T47D (cell line): ENCODE measurements around the gene LAMC2.
A peak's percentile ranks its signal among the peaks of the same experiment; 100 is the strongest.

ENCODE experiments used
- DNase-seq, 2 experiments: peaks; one replicate each; pipeline versions ENCODE4 v3.0.0 to v3.0.0-alpha.2; 2011 to 2012; ENCODE audit warnings: low read depth in 1 of 2, low spot score in 1 of 2
- JUND ChIP-seq: IDR thresholded peaks from 2 replicates; pipeline ENCODE4 v1.6.1; 2012; ENCODE audit warnings: low read depth
- in situ Hi-C: cut with HindIII; loops from 2 replicates; pipeline ENCODE4 v1.10.0; 2016; ENCODE audit warnings: low sequenced_read_pairs, low pct_unique_long_range_greater_than_20kb

LAMC2 gene

DNA sequence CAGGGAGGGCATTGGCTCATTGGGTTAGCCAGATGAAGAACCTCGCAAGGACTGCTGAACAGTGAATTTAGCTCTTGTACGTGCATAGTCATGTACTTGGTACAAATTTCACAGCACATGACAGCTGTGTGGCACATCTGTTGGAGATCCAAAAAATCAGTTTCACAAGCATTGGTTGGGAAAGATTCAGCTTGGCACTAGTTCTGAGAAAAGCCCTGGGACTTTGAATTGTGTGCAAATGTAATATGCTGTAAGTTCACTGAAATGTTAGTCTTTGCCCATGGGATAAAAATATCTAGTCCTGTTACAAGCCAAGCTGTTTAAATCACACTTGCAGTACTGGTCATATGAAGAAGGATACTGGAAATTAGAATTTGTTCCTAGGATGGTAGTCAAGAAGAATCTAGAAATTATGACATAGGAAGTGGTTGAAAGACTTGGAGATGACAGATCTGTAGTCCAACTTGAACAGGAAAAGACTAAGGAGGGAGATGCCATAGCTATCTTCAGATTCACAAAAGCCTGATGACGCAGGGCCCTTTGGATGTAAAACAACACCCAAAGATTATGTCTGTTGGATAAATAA is 19.2 kb downstream of the LAMC2 start:
- no peak for DNase-seq
- in situ Hi-C loops, result no loop called here

DNA sequence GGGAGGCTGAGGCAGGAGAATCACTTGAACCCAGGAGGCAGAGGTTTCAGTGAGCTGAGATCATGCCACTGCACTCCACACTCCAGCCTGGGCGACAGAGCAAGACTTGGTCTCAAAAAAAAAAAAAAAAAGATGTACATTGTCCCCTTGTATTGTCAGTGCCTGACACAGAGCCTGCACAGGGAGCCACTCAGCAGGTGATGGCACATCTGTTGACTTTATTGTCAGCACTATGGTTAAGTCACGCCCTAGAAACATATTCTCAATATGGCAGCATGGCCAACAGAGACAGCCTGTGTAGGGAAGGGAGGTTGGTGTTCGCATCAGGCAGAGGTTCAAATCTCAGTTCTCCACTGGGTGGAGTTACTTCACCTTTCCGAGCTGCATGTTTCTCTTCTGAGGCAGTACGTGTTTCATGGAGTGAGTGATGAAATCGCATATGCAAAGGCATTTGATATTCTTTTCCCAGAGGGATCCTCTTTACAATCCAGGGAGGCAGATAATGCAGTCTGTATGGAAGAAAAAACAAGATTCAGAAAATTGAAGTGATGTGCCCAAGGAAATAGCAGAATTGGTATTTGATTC is 20.6 kb downstream of the LAMC2 start:
- no peak for DNase-seq
- no peak for TF ChIP-seq JUND
- in situ Hi-C loops, result no loop called here

More for the DNA sequence above, 19.2 kb downstream of the LAMC2 start:
- no peak for TF ChIP-seq JUND

DNA sequence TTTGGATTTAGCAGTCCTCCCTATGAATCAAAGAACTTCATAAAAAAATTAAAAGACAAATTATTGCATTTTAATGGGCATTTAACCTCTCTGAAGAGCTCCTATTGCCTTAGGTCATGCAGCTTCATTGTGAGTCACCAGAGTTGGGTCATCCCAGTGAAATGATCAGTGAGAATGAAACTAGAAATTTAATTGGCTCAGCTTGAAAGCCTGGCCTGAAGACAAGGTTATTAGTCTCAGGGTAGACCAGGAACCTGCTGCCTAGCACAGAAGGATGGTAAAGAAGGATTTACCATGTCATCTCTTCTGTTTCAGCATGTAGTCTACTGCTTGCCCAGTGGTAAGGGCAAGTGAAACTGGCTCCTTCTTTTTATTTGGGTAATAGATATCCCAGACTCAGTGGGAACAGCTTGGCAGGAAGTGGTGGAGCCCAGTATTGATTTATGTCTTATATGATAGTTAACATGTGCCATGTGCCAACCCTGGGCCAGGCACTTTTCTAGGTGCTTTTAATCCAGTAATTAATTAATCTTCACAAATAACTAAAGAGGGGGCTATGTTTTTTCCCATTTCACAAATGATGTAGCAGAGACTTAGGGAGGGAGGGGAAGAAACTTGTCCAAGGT is 23.6 kb downstream of the LAMC2 start:
- peak in 1 of 2 experiments; percentile 65 for DNase-seq
- no peak for TF ChIP-seq JUND
- in situ Hi-C loops, result no loop called here

DNA sequence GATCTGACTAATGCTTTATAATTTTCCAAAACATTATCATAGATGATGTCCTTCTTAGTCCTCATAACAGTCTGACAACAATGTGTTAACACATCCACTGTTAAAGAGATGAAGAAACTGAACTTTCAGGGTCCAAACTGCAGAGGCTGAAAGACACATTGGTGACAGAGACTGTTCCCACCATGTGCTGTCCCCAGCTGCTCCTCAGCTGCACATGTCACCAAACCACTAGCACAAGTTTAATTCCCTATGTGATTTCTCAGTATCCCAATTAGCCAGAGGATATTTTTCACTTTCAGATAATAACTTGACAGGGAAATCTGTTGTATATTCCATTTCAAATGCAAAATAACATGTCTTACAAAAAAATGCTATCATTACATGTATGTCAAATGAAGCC is 24.6 kb downstream of the LAMC2 start:
- no peak for DNase-seq
- TF ChIP-seq JUND, result no peak
- in situ Hi-C loops, result no loop called here

DNA sequence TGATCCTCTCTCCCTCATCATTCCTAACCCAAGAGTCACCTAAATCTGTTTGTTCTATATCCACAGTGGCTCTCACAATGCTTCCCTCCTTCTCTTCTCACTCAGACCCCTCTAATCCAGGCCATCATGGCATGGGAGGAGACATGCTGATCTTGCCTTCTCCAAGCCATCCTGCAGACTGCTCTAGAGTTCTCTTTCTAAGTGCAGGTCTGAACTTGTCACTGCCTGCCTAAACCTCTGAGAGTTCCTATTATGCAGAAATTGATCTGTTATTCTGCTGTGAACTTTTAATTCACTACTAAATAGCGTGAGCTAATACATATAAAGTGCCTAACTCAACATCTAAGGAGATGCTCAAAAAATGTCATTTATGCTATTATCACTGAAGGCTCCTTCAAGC is 26.8 kb downstream of the LAMC2 start:
- in situ Hi-C loops, result no loop called here
- TF ChIP-seq JUND, result no peak
- DNase-seq, result no peak

DNA sequence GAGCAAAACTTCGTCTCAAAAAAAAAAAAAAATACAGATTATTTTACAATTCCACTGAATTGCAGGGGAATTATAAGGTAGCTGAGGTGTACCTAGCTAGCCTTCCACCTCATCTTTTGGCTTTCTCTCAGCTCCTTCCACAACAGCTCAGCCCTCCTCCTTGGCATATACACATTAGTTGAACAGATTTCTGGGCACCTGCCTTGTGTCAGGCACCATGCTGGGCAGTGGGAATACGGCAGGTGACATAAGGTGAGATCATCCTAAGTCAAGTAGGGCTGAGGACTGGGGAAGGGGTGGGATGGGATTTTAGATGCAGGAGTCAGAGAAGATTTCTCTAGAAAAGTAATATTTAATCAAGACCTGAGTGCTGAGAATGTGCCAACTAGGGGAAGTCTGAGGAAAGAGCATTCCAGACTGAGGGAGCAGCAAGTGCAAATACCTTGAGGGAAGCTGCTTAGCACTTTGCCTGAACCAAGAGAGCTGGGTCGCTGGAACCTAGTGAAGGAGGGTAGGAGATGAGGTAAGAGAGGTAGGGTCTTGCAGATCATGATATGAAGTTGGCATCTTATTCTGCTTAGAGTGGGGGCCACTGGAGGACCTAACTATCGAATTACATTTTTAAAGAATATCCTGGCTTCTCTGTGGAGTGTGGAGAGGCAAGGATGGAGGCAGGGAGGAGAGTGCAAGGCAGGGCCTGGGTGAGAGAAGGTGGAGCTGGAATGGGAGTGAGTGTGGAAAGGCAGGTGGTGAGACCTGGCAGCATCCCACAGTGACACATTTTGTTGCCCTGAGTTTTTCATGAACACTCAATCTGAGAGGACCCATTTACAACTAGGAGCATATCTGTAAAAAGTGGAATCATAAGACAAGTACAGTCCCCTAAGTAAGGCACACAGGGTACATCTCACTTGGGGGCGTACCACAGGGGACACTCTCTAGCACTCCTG is 28.2 kb downstream of the LAMC2 start:
- DNase-seq, result peak in 1 of 2 experiments; percentile 62
- TF ChIP-seq JUND, result no peak
- in situ Hi-C loops, result no loop called here

DNA sequence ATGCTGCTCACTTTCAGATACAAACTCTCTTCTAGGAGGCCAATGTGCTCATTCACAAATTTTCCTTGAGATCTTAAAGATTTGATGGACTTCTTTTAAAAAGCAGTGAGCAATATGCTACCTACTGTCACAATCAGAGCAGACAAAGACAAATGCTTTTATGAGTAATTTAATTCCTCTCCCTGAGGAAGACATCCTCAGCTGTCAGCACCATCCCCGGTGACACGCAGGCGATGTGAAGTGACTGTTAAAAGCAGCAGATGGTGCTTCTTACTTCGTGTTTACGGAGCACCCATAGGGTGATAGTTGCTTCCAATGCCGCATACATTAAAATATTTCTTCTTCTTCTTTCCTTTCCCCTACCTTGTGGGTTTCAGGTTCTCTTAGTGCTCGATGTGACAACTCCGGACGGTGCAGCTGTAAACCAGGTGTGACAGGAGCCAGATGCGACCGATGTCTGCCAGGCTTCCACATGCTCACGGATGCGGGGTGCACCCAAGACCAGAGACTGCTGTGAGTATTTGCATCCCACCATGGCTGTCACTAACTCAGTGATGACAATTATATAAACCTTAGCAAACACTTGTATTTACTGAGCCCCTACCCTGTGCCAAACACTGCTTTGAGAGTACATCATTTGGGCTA is 29.1 kb downstream of the LAMC2 start:
- TF ChIP-seq JUND, result no peak
- in situ Hi-C loops, result no loop called here
- DNase-seq, result no peak

DNA sequence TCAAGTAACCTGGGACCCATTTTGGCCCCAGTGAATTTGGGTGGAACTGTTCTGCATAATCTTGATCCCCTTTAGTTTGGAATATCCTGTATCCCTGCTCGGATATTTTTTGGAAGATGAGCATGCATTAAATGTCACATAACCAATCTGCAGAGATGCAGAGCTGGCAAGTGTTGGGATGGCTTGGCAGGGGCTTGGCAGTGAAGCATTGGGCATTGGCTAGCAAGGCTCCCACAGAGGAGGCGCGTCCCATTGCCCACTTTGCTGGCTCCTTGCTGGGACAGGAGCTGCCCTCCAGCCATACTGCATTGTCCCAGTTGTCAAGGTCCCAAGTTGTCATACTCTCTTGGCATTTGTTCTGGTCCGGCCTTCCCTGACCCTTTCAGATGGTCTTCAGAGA is 29.9 kb downstream of the LAMC2 start:
- in situ Hi-C loops, result no loop called here
- no peak for DNase-seq
- TF ChIP-seq JUND, result no peak

DNA sequence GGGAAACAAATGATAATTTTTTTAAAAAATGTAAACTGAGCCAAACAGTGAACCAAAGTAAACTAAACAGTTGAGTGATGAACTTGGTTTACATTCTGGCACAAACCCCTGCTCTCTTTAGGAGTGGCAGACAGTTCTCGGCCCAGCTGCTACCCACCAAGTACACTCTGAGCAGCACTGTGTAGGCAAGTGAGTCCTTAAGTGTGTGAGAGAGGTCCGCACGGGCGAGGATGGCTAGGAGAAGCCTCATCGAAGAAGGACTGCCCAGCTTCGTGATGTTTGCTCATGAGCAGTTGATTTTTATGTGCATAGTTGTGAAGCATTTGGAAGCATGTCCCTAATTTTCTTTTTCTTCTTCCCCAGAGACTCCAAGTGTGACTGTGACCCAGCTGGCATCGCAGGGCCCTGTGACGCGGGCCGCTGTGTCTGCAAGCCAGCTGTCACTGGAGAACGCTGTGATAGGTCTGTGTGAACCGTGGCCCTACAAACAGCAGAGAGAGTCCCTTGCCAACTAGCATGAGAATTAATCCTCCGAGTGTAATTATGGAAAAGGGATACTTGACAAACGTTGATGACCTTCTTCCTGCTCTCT is 32.1 kb downstream of the LAMC2 start:
- no peak for TF ChIP-seq JUND
- no peak for DNase-seq
- in situ Hi-C loops, result no loop called here

DNA sequence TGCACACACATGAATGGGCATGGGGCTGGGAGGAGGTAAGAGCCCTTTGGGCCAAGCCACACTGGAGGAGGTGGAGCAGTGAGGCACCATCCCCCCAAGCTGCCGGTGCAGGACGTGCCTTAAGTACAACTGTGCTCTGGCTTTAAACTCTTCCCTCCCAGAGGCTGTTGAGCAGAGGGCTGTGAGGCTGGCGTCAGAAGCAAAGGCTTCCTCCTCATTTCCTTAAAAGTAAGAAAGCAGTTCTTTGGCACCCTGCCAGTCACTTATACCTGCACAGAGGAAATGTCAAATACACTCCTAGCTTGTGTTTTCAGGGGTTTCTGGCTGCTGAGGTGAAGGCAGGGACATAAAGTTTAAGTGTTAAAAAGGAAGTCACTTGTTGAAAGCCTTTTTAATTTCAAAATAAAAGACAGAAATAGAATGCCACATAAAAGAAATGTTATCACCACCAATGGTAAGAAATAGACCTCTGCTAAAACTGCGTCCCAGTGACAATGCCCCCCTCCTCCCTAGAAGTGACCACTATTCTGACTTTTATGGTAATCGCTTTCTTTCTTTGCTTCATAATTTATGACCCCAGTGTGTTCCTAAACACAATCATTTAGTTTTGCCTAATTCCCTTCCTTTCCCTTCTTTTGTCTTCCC is 33.0 kb downstream of the LAMC2 start:
- in situ Hi-C loops, result no loop called here
- DNase-seq, result peak in 1 of 2 experiments; percentile 73
- no peak for TF ChIP-seq JUND

DNA sequence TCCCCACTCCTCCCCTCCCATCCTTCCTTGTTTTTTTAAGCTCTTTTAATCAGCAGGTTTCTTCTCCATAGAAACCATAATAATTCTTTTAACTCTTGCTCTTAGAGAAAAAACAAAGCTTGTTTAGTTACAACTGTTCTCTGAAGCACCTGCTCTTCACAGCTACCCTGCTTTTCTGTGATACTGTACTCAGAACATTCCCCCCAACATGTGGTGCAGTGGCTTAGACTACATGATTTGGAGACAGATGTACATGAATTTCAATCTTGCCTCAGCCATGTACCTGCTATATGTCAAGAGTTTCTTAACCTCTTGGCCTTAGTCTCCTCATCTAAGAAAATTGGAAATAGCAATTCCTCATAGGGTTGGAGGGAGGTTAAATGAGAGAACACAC is 33.5 kb downstream of the LAMC2 start:
- DNase-seq, result no peak
- in situ Hi-C loops, result no loop called here

More for the DNA sequence above, 33.5 kb downstream of the LAMC2 start:
- no peak for TF ChIP-seq JUND
